ENCODE measurements around the gene HDAC4.

- TF ChIP-seq CTCF (IDR thresholded peaks at IDR 0.05; ENCODE audit: low read length) (no peak), EZH2 (IDR thresholded peaks at IDR 0.05; ENCODE audit: borderline replicate concordance, low read length) (no peak)
These were observed 79.0 kb downstream of the HDAC4 start for GRCh38 chr2:239321596-239322415.
